PC-9 (cell line): ENCODE results near the gene MAJIN.

Source experiments
- CTCF ChIP-seq: fragments of 200-600 bp; sonication (generic); conservative IDR thresholded peaks from 2 replicates; pipeline ENCODE4 v1.6.1; 2017; ENCODE audit warnings: mixed run types, antibody characterized with exemption, mild to moderate bottlenecking, moderate library complexity
- EZH2 ChIP-seq: fragments of 200-600 bp; sonication (generic); IDR thresholded peaks from 2 replicates; pipeline ENCODE4 v1.8.0; 2017; ENCODE audit warnings: antibody characterized with exemption, low read depth

GRCh38 chr11:64926689-64927088 is 45.2 kb downstream of the MAJIN start:
- TF ChIP-seq CTCF: no peak
- no peak for TF ChIP-seq EZH2
